Fibroblast of the aortic adventitia (primary cell): ENCODE data around the gene RTN4RL2. TPM values are rescaled to one million over a fixed set of nuclear protein-coding genes. Genes with fewer than 3 reads are reported as not detected.
A peak's percentile ranks its signal among the peaks of the same experiment; 100 is the strongest.

Experiments
- DNase-seq: peaks from one replicate; pipeline ENCODE4 v3.0.0-alpha.2; 2010; ENCODE audit warnings: low read depth
- H3K4me3 ChIP-seq: 2 replicates; pipeline ENCODE4 v1.5.1; 2011; ENCODE audit warnings: low read depth, mild to moderate bottlenecking, control low read depth, low read length, moderate library complexity
- total RNA-seq: library from RNA; depleted of rRNA; stranded (reverse); fragments of >200 nt; gene quantifications from 2 replicates; pipeline ENCODE4 v1.2.3, GENCODE V29; 2012; ENCODE audit warnings: low replicate concordance
- TF ChIP-seq, protein P1 (sequence below): IDR thresholded peaks from 2 replicates; pipeline ENCODE4 v1.5.1; 2011; ENCODE audit warnings: mild to moderate bottlenecking, low read length, control low read depth, inconsistent platforms; ENCODE audit not compliant: insufficient read depth

RTN4RL2 gene
- total RNA-seq, 1 donor, result 0.09 TPM

GRCh38 chr11:57480409-57481137 lies 20.2 kb downstream of the RTN4RL2 start:
- no peak overlapping the region for H3K4me3 ChIP-seq
- TF ChIP-seq, protein P1, sequence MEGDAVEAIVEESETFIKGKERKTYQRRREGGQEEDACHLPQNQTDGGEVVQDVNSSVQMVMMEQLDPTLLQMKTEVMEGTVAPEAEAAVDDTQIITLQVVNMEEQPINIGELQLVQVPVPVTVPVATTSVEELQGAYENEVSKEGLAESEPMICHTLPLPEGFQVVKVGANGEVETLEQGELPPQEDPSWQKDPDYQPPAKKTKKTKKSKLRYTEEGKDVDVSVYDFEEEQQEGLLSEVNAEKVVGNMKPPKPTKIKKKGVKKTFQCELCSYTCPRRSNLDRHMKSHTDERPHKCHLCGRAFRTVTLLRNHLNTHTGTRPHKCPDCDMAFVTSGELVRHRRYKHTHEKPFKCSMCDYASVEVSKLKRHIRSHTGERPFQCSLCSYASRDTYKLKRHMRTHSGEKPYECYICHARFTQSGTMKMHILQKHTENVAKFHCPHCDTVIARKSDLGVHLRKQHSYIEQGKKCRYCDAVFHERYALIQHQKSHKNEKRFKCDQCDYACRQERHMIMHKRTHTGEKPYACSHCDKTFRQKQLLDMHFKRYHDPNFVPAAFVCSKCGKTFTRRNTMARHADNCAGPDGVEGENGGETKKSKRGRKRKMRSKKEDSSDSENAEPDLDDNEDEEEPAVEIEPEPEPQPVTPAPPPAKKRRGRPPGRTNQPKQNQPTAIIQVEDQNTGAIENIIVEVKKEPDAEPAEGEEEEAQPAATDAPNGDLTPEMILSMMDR, result peak; percentile 87
- DNase-seq, result peak; percentile 42

DNA sequence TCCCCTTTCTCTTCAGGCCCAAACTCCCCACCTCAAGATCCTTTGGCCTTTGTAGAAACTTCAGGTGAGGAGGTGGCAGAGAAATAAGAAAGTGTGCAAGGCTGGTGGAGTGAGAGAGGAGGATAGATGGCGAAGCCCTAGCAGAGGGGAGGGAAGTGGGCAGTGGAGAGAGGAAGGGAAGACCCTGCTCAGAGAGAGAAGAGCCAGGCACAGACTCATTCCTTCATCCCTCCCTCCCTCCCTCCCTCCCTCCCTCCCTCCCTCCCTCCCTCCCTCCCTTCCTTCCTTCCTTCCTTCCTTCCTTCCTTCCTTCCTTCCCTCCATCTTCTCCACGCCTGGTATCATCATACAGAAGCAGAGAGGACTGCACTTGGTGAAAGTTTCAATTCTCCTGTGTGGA lies 21.0 kb downstream of the RTN4RL2 start:
- TF ChIP-seq, protein P1, result no peak
- no peak for DNase-seq
- no peak overlapping the region for H3K4me3 ChIP-seq

DNA sequence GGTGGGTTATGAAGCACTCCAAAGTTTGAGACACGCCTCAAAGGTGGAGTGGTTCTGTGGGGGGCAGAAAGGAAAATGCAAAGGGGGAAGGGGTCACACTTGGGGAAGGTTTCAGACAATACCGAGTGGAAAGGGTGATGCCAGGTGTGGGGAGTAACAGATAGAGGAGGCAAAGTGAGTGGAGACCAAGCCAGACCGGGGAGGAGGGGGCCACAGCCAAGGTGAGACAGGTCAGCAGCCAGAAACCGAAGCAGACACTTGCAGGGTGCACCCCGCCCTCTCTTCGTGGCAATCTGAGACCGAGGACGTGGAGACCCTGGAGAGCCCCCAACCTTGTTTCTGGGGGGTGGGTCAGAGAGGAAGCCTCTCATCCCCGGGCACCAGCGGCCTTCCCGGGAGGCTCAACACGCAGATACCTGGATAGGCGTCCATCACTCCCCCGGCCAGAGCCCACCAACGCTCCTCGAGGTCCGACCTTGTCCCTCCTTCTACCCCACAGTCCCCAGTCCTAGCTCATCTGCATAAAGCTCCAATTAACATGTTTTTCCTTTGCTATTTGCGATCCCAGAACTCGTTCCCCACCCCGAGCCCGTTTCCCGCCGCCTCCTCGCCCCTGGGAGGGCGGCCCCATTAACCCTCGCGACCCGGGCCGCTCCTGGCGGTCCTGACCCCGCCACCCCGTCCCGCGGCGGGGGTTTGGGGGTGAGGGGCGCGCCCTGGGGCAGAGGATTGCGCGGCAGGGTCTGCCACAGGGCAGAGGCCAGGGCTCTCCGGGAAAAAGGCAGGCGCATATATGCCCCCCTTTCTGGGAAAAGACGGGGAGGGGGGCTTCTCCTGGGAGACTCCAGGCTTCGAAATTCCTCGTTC lies 21.8 kb downstream of the RTN4RL2 start:
- no peak for DNase-seq
- TF ChIP-seq, protein P1, result no peak
- no peak overlapping the region for H3K4me3 ChIP-seq

DNA sequence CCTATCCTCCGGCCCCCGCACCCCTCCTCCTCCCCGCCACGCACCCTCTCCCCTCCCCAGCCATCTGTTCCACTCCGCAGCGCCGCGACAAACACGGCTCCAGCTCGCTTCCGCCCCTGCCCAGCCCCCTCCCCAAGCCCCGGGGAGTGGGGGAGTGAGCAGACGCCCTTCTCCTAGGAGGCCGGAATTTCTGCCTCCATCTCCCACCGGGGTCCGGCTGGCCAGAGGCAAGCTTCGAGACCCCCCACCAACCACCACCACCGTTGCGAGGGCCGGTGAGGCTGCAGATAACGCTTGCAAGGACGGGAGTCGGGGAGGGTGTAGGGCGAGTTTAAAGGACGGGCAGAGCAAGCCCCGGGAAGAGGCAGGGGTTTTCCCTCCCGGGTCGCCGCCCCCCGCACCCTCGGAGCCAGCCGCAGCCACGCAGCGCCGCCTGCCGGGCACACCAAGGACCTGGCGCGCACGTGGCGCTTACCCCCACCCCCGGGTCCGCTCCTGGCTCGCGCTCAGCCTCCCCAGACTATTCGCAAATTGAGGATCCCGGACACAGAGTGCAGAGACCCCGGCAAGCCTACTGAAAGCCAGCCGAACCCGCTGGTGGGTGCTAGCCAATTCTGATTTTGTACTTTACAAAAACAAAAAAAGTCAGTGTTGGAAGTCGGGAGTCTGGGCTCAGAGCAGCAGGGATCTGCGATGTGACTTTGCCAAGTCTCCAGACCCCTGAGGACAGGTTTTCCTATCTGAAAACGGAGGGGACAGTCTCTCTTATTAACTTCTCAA lies 22.6 kb downstream of the RTN4RL2 start:
- TF ChIP-seq, protein P1, result peak; percentile 59
- no peak for DNase-seq
- peak overlapping the region; percentile 46 for H3K4me3 ChIP-seq

GRCh38 chr11:57483562-57483918 lies 23.2 kb downstream of the RTN4RL2 start:
- DNase-seq, result no peak
- TF ChIP-seq, protein P1, result no peak
- H3K4me3 ChIP-seq, result no peak overlapping the region

- TF ChIP-seq, protein P1, result no peak
- no peak for DNase-seq
- no peak overlapping the region for H3K4me3 ChIP-seq
Measured at GRCh38 chr11:57484141-57484710, 23.9 kb downstream of the RTN4RL2 start.
